ES-I3 (cell line): ENCODE measurements around the gene SUN2.
"Not testable (repeated sequence)": the region's sequence is repeated elsewhere in the genome, so short reads cannot be mapped to it uniquely, and the experiment has no call there.

Experiments used
- H3K36me3 ChIP-seq: 2 replicates; pipeline ENCODE4 v1.6.1; 2013; ENCODE audit warnings: mild to moderate bottlenecking, low read length, control low read depth, moderate library complexity; ENCODE audit not compliant: insufficient read depth
- H3K4me1 ChIP-seq: 2 replicates; pipeline ENCODE4 v1.6.1; 2013; ENCODE audit warnings: mild to moderate bottlenecking, control low read depth, low read length; ENCODE audit not compliant: insufficient read depth
- H3K9ac ChIP-seq: 2 replicates; pipeline ENCODE4 v1.6.1; 2013; ENCODE audit warnings: low read depth, mild to moderate bottlenecking, low read length, moderate library complexity
- H3K9me3 ChIP-seq: 2 replicates; pipeline ENCODE4 v1.6.1; 2013; ENCODE audit warnings: mild to moderate bottlenecking, low read length, moderate library complexity; ENCODE audit not compliant: control insufficient read depth, insufficient read depth

SUN2 gene, protein sequence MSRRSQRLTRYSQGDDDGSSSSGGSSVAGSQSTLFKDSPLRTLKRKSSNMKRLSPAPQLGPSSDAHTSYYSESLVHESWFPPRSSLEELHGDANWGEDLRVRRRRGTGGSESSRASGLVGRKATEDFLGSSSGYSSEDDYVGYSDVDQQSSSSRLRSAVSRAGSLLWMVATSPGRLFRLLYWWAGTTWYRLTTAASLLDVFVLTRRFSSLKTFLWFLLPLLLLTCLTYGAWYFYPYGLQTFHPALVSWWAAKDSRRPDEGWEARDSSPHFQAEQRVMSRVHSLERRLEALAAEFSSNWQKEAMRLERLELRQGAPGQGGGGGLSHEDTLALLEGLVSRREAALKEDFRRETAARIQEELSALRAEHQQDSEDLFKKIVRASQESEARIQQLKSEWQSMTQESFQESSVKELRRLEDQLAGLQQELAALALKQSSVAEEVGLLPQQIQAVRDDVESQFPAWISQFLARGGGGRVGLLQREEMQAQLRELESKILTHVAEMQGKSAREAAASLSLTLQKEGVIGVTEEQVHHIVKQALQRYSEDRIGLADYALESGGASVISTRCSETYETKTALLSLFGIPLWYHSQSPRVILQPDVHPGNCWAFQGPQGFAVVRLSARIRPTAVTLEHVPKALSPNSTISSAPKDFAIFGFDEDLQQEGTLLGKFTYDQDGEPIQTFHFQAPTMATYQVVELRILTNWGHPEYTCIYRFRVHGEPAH

DNA sequence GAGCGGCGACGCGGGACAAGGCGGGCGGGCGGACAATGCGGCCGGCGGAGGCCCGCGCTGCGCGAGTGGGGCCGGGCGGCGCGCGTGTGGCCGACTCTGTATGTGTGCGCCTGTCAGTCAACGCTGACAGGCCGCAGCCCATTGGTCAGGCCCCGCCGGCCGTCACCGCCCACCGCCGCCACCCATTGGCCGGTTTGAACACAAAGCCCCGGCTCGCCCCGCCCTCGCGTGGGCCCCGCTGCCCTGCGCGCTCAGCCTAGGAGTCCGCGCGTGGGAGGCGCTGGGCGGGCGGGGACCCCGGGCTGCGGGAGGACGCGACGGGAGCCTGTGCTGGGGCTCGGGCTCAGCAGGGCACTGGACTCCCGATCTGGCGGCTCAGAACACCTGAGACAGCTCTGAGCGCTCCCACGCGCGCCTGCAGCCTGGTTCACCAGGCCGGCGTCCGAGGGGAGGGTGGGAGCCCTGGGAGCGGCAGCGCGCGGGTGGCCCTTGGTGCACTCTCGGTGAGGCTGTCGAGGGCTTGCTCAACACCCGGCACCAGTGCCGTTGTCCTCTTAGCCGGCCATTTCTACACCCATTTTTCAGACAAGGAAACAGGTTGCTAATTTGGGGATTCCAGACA lies at the start of gene SUN2:
TSS of gene SUN2 (minus strand) at position 88 of the 622 bp plus-strand sequence. CDS start 3,370 bp downstream, outside the sequence.
- H3K9ac ChIP-seq: peak within 1 kb of the TSS; percentile 92; the same call in 1 of the 2 replicates
- peaks cover 18% of the 10 kb centered on the region; the same call in 1 of the 2 replicates for H3K4me1 ChIP-seq
- no peaks in the 10 kb centered on the region for H3K9me3 ChIP-seq
- no peaks in the 10 kb centered on the region for H3K36me3 ChIP-seq

DNA sequence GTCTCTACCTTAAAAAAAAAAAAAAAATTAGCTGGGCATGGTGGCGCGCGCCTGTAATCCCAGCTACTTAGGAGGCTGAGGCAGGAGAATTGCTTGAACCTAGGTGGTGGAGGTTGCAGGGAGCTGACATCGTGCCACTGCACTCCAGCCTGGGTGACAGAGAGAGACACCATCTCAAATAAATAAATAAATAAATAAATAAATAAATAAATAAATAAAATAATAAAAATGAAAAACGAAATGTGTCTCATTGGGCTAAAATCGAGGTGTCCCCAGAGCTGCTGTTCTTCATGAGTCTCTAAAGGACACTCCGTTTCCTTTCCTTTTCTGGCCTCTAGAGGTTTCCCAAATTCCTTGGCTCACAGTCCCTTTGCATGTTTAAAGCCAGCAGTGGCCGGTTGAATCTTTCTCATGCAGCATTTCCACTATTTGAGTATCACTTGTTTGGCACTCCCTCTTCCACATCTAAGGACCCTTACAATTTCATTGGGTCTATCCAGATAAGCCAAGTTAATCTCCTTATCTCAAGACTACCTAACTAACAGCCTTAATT lies 49.3 kb upstream of the SUN2 start:
- H3K4me1 ChIP-seq, H3K9me3 ChIP-seq, H3K36me3 ChIP-seq, H3K9ac ChIP-seq: not testable (repeated sequence)

DNA sequence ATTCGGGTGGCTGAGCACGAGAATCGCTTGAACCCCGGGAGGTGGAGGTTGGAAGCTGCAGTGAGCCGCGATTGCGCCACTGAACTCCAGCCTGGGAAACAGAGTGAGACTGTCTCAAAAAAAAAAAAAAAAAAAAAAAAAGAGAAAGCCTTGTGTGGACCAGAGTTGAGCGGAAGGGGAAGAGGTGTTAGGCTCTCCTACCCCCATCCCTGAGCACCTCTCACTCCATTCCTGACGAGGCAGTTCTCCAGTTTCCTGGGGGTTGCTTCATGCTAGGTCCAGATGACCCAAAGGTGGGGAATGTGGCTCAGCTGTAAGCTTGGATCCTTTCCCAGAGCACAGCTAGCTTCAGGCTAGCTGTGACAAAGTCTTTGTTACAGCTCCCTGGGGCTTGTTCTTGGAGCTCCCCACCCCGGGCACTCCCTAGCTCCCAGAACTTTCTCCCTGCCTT lies 46.9 kb upstream of the SUN2 start:
- Histone ChIP-seq H3K9me3 (peaks cover 3% of the 10 kb centered on the region; the same call in 1 of the 2 replicates), H3K36me3 (no peaks in the 10 kb centered on the region), H3K9ac (peak overlapping the region; percentile 54), H3K4me1 (no peaks in the 10 kb centered on the region)

DNA sequence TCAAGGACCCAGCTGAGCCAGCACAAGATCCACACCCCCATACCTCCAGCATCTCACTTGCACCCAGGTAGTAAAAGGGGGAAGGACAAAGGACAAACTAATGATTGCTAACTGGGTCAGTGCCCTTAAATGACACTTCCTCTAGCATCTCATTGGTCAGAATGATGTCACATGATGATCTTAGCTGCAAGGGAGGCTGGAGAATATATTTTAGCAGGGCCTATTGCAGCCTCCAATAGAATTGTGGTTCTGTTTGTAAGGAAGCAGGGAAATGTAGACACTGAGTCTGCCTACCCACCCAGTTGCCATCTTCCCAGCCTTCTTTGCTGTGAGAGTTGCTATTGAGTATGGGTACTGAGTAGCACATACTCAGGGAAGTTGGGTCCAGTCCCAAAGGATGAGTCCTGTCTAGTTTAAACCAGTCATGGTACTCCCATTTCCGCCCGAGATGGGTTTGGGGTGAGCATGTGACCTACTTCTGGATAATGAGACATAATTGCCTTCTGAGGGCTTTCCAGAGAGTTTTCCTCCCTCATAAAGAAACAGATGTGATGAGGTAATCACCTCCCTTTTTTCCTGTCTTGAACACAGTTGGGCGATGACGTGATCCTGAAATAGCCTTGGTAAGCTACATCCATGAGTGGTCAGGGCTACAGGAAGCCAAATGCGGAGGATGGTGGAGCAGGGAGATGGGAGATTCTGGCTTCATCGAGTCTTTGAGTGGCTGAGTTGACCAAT lies 43.6 kb upstream of the SUN2 start:
- Histone ChIP-seq H3K36me3 (no peaks in the 10 kb centered on the region), H3K9ac (no peak overlapping the region), H3K9me3 (peaks cover 3% of the 10 kb centered on the region; the same call in 1 of the 2 replicates), H3K4me1 (peaks cover 2% of the 10 kb centered on the region; the same call in 1 of the 2 replicates)

DNA sequence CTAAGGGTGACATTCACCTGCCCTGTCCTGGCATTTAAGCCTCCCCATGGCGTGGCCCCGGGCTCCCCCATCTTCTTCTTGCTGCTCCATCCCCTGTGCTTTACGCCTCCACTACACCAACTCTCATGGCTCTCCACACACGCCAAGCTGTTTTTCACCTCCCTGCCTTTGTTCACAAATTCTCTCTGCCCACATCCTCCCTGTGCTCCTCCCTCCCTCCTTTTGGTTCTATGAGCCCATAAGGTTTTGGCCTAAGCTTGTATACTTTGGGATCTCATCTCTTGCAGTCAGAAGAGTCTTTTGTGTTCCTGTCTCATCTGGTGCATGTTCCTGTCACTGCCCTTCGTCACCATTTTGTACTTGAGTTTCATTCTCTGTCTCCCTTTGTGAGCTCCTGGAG lies 42.7 kb upstream of the SUN2 start:
- Histone ChIP-seq H3K36me3 (no peaks in the 10 kb centered on the region), H3K9ac (no peak overlapping the region), H3K4me1 (peaks cover 4% of the 10 kb centered on the region; the same call in 1 of the 2 replicates), H3K9me3 (peaks cover 3% of the 10 kb centered on the region; the same call in 1 of the 2 replicates)

DNA sequence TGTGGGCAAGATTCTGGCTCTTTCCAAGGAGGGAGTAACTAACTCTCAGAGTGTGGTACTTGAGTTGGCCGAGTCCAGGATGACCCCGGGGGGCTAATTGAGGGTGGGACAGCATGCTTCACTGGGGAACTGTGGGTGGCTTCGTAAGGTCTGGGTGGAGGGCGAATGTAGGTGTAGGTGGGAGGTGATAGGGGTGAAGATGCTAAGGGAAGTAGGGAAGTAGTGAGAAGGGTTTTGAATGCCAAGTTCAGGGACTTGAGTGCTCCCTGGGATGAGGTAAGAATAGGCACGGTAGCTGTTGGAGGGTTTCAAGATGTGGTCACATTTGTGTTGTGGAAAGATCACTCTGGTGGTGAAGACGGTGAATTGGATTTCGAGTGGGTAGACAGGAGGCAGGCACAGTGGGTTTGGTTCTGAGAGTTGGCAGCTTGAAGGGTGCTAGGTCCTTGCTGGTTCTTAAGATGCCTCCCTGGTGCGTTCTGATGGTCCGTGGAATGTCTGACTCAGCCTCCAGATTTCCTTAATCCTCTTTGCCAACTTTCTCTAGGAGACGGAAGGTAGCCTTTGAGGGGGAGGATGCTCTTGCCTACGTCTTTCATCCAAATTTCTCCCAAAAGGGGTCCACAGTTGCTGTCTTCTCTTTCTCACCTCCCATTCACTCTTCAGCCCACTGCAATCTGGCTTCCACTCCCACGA lies 40.6 kb upstream of the SUN2 start:
- no peak overlapping the region for H3K9ac ChIP-seq
- H3K9me3 ChIP-seq: peaks cover 3% of the 10 kb centered on the region; the same call in 1 of the 2 replicates
- no peaks in the 10 kb centered on the region for H3K36me3 ChIP-seq
- H3K4me1 ChIP-seq: peaks cover 10% of the 10 kb centered on the region

DNA sequence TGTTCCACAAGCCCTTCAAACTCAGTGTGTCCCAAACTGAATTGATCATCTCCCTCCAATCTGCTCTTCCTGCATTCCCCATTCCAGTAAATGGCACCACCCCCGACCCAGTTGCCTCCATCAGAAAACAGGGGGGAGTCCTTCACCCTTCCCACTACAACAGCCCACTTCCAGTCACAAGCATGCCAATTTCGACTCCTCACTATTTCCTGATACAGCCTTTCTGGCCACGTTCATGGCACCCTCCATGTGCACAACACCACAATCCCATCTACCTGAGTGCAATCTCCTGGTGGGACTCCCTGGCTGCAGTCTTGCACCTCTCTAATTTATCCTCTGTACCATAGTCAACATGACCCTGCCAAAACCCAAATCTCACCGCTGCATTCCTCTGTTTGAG lies 39.8 kb upstream of the SUN2 start:
- Histone ChIP-seq H3K9me3 (peaks cover 3% of the 10 kb centered on the region; the same call in 1 of the 2 replicates), H3K4me1 (peaks cover 10% of the 10 kb centered on the region), H3K36me3 (no peaks in the 10 kb centered on the region), H3K9ac (no peak overlapping the region)

DNA sequence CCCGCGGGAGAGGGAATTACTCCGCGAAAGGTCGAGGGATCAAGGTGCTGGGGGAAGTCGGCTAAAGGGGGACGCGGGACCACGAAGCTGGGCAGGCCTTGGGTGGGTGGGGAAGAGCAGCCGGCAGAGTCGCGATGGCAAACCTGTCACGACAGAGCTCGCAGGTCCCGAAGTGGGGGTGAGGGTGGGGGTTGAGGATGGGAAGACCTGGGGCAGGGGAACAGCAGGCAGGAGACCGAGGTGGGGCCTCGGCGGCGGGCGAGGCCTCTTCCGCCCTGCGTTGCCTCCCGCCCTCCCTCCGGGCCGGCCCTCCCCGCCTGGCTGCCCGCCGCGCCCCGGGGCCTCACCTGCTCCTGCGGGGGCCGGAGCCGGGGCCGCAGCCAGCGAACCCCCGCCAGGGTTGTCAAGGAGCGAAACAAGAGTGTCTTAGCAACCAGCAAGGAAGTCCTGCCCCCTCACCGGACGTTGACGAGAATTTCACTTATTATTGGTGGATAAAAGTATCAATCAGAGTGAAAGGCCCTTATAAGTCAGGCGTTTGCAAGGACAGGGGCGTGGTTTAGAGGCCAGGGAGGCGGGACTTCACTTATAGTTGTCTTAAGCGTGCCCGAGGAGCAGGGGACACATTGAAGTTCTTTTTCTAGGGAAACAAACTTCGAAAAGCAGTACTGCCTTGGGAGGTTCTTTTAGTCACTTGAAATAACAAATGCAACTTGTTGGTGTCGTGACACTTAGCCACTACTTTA lies 38.1 kb upstream of the SUN2 start, which contains the start of gene DNAL4:
TSS of gene DNAL4 (minus strand) at position 423 of the 746 bp plus-strand sequence. CDS start 11,412 bp downstream, outside the sequence.
- Histone ChIP-seq H3K9me3 (no peaks in the 10 kb centered on the region), H3K36me3 (no peaks in the 10 kb centered on the region), H3K4me1 (peaks cover 10% of the 10 kb centered on the region), H3K9ac (peak within 1 kb of the TSS; percentile 84; the same call in 1 of the 2 replicates)

DNA sequence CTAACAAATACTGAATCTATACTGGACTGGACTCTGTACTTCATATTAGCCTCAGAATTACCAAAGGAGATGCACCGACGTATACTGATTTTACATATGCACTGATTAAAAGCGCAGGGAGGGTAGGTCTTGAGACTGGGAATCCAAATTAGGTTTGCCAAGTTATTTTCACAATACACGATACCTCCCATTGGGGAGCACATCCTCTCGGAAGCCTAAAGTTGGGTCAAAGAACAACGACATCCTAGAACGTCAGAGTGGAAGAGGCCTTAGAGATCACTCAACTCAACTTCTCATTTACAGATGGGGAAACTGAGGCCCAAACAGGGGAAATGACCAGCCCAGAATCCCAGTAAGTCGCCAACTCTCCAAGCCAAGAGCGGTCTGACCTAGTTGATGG lies 37.5 kb upstream of the SUN2 start:
- Histone ChIP-seq H3K36me3 (no peaks in the 10 kb centered on the region), H3K9ac (peak overlapping the region; percentile 84; the same call in 1 of the 2 replicates), H3K9me3 (no peaks in the 10 kb centered on the region), H3K4me1 (peaks cover 10% of the 10 kb centered on the region)

DNA sequence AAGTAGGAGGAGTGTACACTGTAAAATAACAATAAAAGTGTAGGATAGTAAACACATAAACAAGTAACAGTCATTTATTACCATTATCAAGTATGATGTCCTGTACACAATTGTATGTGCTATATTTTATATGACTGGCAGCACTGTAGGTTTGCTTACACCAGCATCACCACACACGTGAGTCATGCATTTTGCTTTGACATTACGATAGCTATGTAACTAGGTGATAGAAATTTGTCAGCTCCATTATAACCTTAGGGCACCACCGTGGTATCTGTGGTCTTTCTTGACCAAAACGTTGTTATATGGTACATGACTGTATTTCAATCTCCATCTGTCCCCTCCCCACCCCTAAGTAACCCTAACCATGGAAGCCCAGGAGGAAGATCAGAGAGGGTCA lies 37.0 kb upstream of the SUN2 start:
- peak overlapping the region; percentile 84; the same call in 1 of the 2 replicates for H3K9ac ChIP-seq
- no peaks in the 10 kb centered on the region for H3K36me3 ChIP-seq
- H3K9me3 ChIP-seq: no peaks in the 10 kb centered on the region
- peaks cover 10% of the 10 kb centered on the region for H3K4me1 ChIP-seq

DNA sequence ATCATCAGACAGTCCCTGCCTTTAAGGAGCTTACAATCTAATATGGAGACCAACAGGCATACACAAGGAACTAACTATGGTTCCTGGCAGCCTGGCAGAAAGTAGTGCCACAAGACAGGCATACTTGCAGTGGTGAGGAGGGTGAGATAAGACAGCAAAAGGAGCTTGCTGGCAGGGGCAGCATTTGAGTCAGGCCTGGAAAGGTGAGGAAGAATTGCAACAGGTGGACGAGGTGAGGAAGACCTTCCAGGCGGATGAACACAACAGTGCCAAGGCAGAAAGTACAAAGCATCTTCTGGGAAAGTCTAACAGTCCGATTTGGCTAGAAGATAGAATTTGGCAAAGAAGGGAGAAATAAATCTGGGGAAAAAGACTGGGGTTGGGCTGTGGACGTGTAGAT lies 33.8 kb upstream of the SUN2 start:
- no peaks in the 10 kb centered on the region for H3K9me3 ChIP-seq
- no peak overlapping the region for H3K9ac ChIP-seq
- no peaks in the 10 kb centered on the region for H3K36me3 ChIP-seq
- H3K4me1 ChIP-seq: peaks cover 10% of the 10 kb centered on the region

DNA sequence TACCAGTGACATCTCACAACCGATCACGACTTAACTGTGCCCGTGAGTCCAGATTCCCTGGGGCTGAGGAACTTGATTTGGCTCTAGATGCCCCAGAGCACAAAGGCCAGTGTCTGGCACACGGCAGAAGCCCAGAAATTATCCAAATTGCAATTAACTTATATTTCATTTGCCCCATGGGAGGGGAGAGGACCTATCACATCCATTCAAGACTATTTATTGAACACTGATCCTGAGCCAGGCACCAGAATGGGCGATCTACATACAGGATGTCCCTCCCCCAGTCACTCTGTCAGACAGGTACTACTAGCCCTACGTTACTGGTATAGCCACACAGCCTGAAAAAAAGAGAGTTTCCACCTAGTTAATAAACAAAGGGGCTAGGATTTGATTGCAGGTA lies 33.0 kb upstream of the SUN2 start:
- Histone ChIP-seq H3K36me3 (no peaks in the 10 kb centered on the region), H3K9ac (no peak overlapping the region), H3K4me1 (peaks cover 6% of the 10 kb centered on the region; the same call in 1 of the 2 replicates), H3K9me3 (no peaks in the 10 kb centered on the region)
